ENCODE measurements around the gene MUTYH. TPM values are rescaled to one million over a fixed set of nuclear protein-coding genes. Genes with fewer than 3 reads are reported as not detected.

MUTYH gene
- total RNA-seq, 1 experiment from 2014 or later, result 65.7 TPM

GRCh38 chr1:45345014-45345413, 4.8 kb upstream of the MUTYH start:
- Mint-ChIP-seq H3K27ac (no peak overlapping the region), H3K4me1 (peaks cover 9% of the 10 kb centered on the region), H3K36me3 (peaks cover 23% of the 10 kb centered on the region), H3K4me3 (no peak overlapping the region), H3K27me3 (ENCODE audit: low read depth) (no peaks in the 10 kb centered on the region), H3K9me3 (no peaks in the 10 kb centered on the region)
- no peak for DNase-seq (ENCODE audit: low spot score)
- POLR2A ChIA-PET, result no interaction called here
- CTCF ChIA-PET, result no interaction called here
- no peak for ATAC-seq
- no peak for TF ChIP-seq PRDM15 (CRISPR knock-in tag; IDR thresholded peaks at IDR 0.05)
- no peak for TF ChIP-seq USF2 (CRISPR knock-in tag; IDR thresholded peaks at IDR 0.05)
- TF ChIP-seq CDX4 (CRISPR knock-in tag; IDR thresholded peaks at IDR 0.05; ENCODE audit: borderline replicate concordance), result no peak
- TF ChIP-seq ZNF138 (CRISPR knock-in tag; conservative IDR thresholded peaks at IDR 0.05), result no peak
- TF ChIP-seq TEAD4 (CRISPR knock-in tag; IDR thresholded peaks at IDR 0.05), result no peak
- TF ChIP-seq ZNF532 (CRISPR knock-in tag; IDR thresholded peaks at IDR 0.05; ENCODE audit: borderline replicate concordance), result no peak
- TF ChIP-seq CTCF (IDR thresholded peaks at IDR 0.05), result no peak
- TF ChIP-seq JUN (CRISPR knock-in tag; IDR thresholded peaks at IDR 0.05), result no peak
- no peak for TF ChIP-seq E2F1 (CRISPR knock-in tag; IDR thresholded peaks at IDR 0.05)

GRCh38 chr1:45344499-45344898, 4.3 kb upstream of the MUTYH start:
- no peak overlapping the region for H3K4me3 Mint-ChIP-seq
- H3K9me3 Mint-ChIP-seq, result no peaks in the 10 kb centered on the region
- H3K4me1 Mint-ChIP-seq, result peaks cover 9% of the 10 kb centered on the region
- H3K27ac Mint-ChIP-seq, result no peak overlapping the region
- DNase-seq (ENCODE audit: low spot score), result no peak
- ATAC-seq, result no peak
- peaks cover 23% of the 10 kb centered on the region for H3K36me3 Mint-ChIP-seq
- ChIA-PET CTCF (no interaction called here), POLR2A (no interaction called here)
- no peaks in the 10 kb centered on the region for H3K27me3 Mint-ChIP-seq (ENCODE audit: low read depth)
- TF ChIP-seq STAT6 (CRISPR knock-in tag; conservative IDR thresholded peaks at IDR 0.05; ENCODE audit: low read depth) (no peak), NFE2L1 (CRISPR knock-in tag; IDR thresholded peaks at IDR 0.05) (no peak), SP1 (CRISPR knock-in tag; conservative IDR thresholded peaks at IDR 0.05) (no peak), MXD4 (CRISPR knock-in tag; IDR thresholded peaks at IDR 0.05; ENCODE audit: borderline replicate concordance) (no peak), RORB (CRISPR knock-in tag; IDR thresholded peaks at IDR 0.05) (no peak), PREB (CRISPR knock-in tag; IDR thresholded peaks at IDR 0.05; ENCODE audit: borderline replicate concordance) (no peak), ZSCAN18 (CRISPR knock-in tag; IDR thresholded peaks at IDR 0.05) (no peak)

Measured in WTC11 (cell line).